SK-N-SH (cell line): ENCODE measurements around the gene ANKRD11. TPM values are rescaled to one million over a fixed set of nuclear protein-coding genes. Genes with fewer than 3 reads are reported as not detected.

Experiments used
- CTCF ChIA-PET: fragments of 300-600, 350-600 bp; formaldehyde crosslinking; extraction: SDS; loops from one replicate; lab custom pipeline; 2021; lab: Yijun Ruan, JAX
- POLR2A ChIA-PET: fragments of 350-600 bp; sonication (Branson Sonifier 250); formaldehyde crosslinking; extraction: SDS; loops from one replicate; lab custom pipeline; 2020; ENCODE audit warnings: antibody characterized with exemption, inconsistent platforms; lab: Yijun Ruan, JAX
- DNase-seq: peaks from one replicate; pipeline ENCODE4 v3.0.0; 2012
- H2AFZ ChIP-seq: fragments of 200-600 bp; sonication (generic); 2 replicates; pipeline ENCODE4 v1.8.1; 2016; ENCODE audit warnings: antibody characterized with exemption, mild to moderate bottlenecking, low read depth
- H3F3A ChIP-seq: fragments of 200-600 bp; sonication (generic); replicated peaks from 2 replicates; pipeline ENCODE3; 2016; ENCODE audit warnings: antibody characterized with exemption, mild to moderate bottlenecking; ENCODE audit not compliant: insufficient read depth
- H3K27ac ChIP-seq, 2 experiments: fragments of 200-500 bp in 1 of 2; fragments of 200-600 bp in 1 of 2; sonication (Bioruptor generic) in 1 of 2; sonication (generic), shearing (Covaris generic) in 1 of 2; 2 replicates each; pipeline versions ENCODE4 v1.5.1 to v1.6.1; 2014 to 2016; ENCODE audit warnings: low read depth in 2 of 2, inconsistent platforms in 1 of 2, low read length in 1 of 2, mild to moderate bottlenecking in 1 of 2, mixed read lengths in 1 of 2
- H3K27me3 ChIP-seq: fragments of 200-600 bp; sonication (generic), shearing (Covaris generic); 2 replicates; pipeline ENCODE4 v1.6.1; 2016; ENCODE audit warnings: mixed run types; ENCODE audit not compliant: insufficient read depth
- H3K36me3 ChIP-seq, 2 experiments: fragments of 200-500 bp in 1 of 2; fragments of 200-600 bp in 1 of 2; sonication (Bioruptor generic) in 1 of 2; sonication (generic) in 1 of 2; replicated peaks in 1 of 2; 2 replicates each; pipeline versions ENCODE3 to v1.5.1; 2014 to 2016; ENCODE audit warnings: low read length in 1 of 2, mild to moderate bottlenecking in 1 of 2; ENCODE audit not compliant: insufficient read depth in 2 of 2, control insufficient read depth in 1 of 2
- H3K4me1 ChIP-seq, 2 experiments: fragments of 200-500 bp in 1 of 2; fragments of 200-600 bp in 1 of 2; sonication (Bioruptor generic) in 1 of 2; sonication (generic), shearing (Covaris generic) in 1 of 2; 2 replicates each; pipeline versions ENCODE4 v1.5.1 to v1.6.1; 2014 to 2016; ENCODE audit warnings: low read depth in 1 of 2, low read length in 1 of 2, mixed run types in 1 of 2; ENCODE audit not compliant: insufficient read depth in 2 of 2, control insufficient read depth in 1 of 2
- H3K4me2 ChIP-seq: fragments of 200-600 bp; sonication (generic), shearing (Covaris generic); 2 replicates; pipeline ENCODE4 v1.6.1; 2017; ENCODE audit warnings: mixed run types
- H3K4me3 ChIP-seq, 2 experiments: fragments of 200-500 bp in 1 of 2; fragments of 200-600 bp in 1 of 2; sonication (Bioruptor generic) in 1 of 2; sonication (generic), shearing (Covaris generic) in 1 of 2; 2 replicates each; pipeline versions ENCODE4 v1.5.1 to v1.8.1; 2014 to 2016; ENCODE audit warnings: low read depth in 2 of 2, inconsistent platforms in 1 of 2, low read length in 1 of 2, mild to moderate bottlenecking in 1 of 2, mixed read lengths in 1 of 2, moderate library complexity in 1 of 2
- H3K79me2 ChIP-seq: fragments of 200-600 bp; sonication (generic); 2 replicates; pipeline ENCODE4 v1.8.1; 2017; ENCODE audit warnings: mild to moderate bottlenecking; ENCODE audit not compliant: insufficient read depth
- H3K9ac ChIP-seq: fragments of 200-600 bp; sonication (generic); 2 replicates; pipeline ENCODE4 v1.6.1; 2017; ENCODE audit warnings: mixed run types
- H3K9me2 ChIP-seq: fragments of 200-600 bp; sonication (generic); 2 replicates; pipeline ENCODE4 v1.6.1; 2017; ENCODE audit warnings: mixed run types
- H3K9me3 ChIP-seq: fragments of 200-600 bp; sonication (generic); 2 replicates; pipeline ENCODE4 v1.6.1; 2017; ENCODE audit warnings: mixed run types, mild to moderate bottlenecking, moderate library complexity
- H4K20me1 ChIP-seq: fragments of 200-600 bp; sonication (generic); 2 replicates; pipeline ENCODE4 v1.6.1; 2017; ENCODE audit warnings: mild to moderate bottlenecking, mixed run types; ENCODE audit not compliant: insufficient read depth
- CHD2 ChIP-seq: fragments of 150-350 bp; IDR thresholded peaks from 2 replicates; pipeline ENCODE4 v1.6.1; 2018; ENCODE audit warnings: low read length; ENCODE audit not compliant: partially characterized antibody
- ELF1 ChIP-seq: IDR thresholded peaks from 2 replicates; pipeline ENCODE4 v1.4.0; 2012
- FOSL2 ChIP-seq: IDR thresholded peaks from 2 replicates; pipeline ENCODE4 v1.4.0; 2012; ENCODE audit warnings: low read depth, mild to moderate bottlenecking, moderate library complexity, borderline replicate concordance
- GABPA ChIP-seq: IDR thresholded peaks from 2 replicates; pipeline ENCODE4 v1.4.0; 2012; ENCODE audit warnings: low read depth, mild to moderate bottlenecking
- POLR2AphosphoS5 ChIP-seq: IDR thresholded peaks from 2 replicates; pipeline ENCODE4 v1.6.1; 2012; ENCODE audit warnings: low read depth, low read length
- RCOR1 ChIP-seq: fragments of 150-350 bp; IDR thresholded peaks from 2 replicates; pipeline ENCODE4 v1.6.1; 2017; ENCODE audit warnings: antibody characterized with exemption, low read length
- SMC3 ChIP-seq: IDR thresholded peaks from 2 replicates; pipeline ENCODE4 v1.6.1; 2012; ENCODE audit warnings: low read depth, low read length, improper control_type of control experiment
- TCF12 ChIP-seq: IDR thresholded peaks from 2 replicates; pipeline ENCODE4 v1.4.0; 2012
- TEAD4 ChIP-seq: IDR thresholded peaks from 2 replicates; pipeline ENCODE4 v1.4.0; 2012; ENCODE audit warnings: mild to moderate bottlenecking, borderline replicate concordance; ENCODE audit not compliant: insufficient read depth
- WGBS: methylation state at CpG from one replicate; pipeline ENCODE4 v1.1.6; 2017; ENCODE audit warnings: low lambda C conversion rate; 5-methylcytosine and 5-hydroxymethylcytosine counted together
- polyA plus RNA-seq, 3 experiments: library from polyadenylated mRNA; depleted of rRNA; stranded (reverse); fragments of >200 nt; gene quantifications; 2 replicates each; pipeline ENCODE4 v1.2.3, GENCODE V29; 2012
- TF ChIP-seq, protein P1 (sequence below): IDR thresholded peaks from 2 replicates; pipeline ENCODE4; 2012

Gene ANKRD11
- polyA plus RNA-seq, 1 of the 3 experiments (the other 2 are of a cell fraction) = 50.2 TPM

DNA sequence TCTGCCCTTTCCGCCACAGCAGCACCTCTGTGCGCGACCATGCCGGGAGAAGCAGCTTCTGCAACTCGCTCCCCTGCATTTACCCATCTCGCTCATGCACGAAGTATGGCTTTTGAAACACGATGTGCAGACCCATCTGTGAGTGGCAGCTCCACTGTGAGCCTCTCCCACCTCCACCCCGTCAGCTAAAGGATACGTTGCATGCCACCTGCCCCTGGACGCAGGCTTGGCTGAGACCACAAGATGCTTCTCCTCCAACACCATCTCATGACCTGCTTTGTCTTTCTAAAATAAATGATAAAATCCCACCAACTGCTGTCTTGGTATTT, 172.0 kb downstream of the ANKRD11 start:
- Histone ChIP-seq H3K79me2 (peaks cover 97% of the 10 kb centered on the region), H3K36me3 (peaks cover 0 to 4% of the 10 kb centered on the region in 2 experiments), H3F3A (peaks cover 53% of the 10 kb centered on the region)
- POLR2A ChIA-PET = interaction anchor here (0.6 kb wide), 1 partner anchor 20 kb away, joined by 3 read pairs; no protein-coding TSS in a partner anchor
- no peak for DNase-seq
- no peak for TF ChIP-seq ELF1
- no peak for TF ChIP-seq GABPA
- TF ChIP-seq CHD2 = no peak
- TF ChIP-seq POLR2AphosphoS5 = no peak
- TF ChIP-seq SMC3 = no peak
- no peak for TF ChIP-seq RCOR1
- no peak for TF ChIP-seq TCF12
- TF ChIP-seq, all 33 proteins: peak for 0
- Histone ChIP-seq H3K9me2 (no peaks in the 10 kb centered on the region), H3K27me3 (no peaks in the 10 kb centered on the region), H3K9ac (no peak overlapping the region), H2AFZ (no peak overlapping the region), H3K27ac (peak overlapping the region in 1 of 2 experiments; percentile 89; a peak in 2 of 4 replicates), H3K9me3 (no peaks in the 10 kb centered on the region), H3K4me2 (no peak overlapping the region; the same call in 1 of the 2 replicates), H4K20me1 (peaks cover 72% of the 10 kb centered on the region), H3K4me3 (no peak overlapping the region), H3K4me1 (peaks cover 66 to 73% of the 10 kb centered on the region in 2 experiments; a peak in 3 of 4 replicates)
- CTCF ChIA-PET = interaction anchor here (3.8 kb wide), 1 partner anchor 9 kb away, joined by 18 read pairs; no protein-coding TSS in a partner anchor
- 97% methylated on average over 11 of the region's 11 CpGs for WGBS

DNA sequence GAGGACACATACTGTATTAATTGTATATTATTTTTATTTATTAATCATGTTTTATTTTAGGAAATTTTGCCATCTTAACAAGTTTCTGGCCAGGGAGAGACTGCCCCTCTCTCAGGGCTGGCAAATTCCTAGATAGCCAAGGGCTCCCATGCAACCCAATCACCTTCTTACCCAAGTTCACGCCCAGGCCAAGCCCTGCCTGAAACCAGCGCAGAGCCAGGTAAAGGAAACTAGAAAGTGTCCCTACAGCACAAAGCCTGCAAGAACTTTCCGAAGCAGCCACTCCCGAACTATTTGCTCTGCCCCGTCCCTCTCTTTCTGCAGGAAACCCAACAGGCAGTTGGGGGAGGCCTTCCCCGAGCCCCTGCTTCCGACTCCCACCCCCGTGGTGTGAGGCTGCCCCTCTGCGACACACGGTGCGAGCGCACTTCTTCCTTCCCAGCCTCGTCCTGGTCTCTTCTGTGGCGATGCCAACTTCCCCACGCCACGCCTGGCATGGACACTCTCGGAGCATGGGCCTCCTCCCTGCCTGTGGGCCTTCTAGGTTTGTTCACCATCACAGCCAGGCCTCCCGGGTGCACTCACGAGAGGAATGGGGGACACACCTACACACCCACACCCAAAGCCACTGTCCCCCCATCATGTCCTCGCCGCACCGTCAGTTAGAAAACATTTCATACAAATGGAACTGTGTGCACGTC, 172.5 kb downstream of the ANKRD11 start:
- H3K9me3 ChIP-seq = no peaks in the 10 kb centered on the region
- peaks cover 77% of the 10 kb centered on the region for H4K20me1 ChIP-seq
- H3K36me3 ChIP-seq = peaks cover 0 to 10% of the 10 kb centered on the region in 2 experiments
- no peak overlapping the region for H2AFZ ChIP-seq
- no peaks in the 10 kb centered on the region for H3K9me2 ChIP-seq
- H3K9ac ChIP-seq = no peak overlapping the region
- H3K27ac ChIP-seq = peak overlapping the region; percentile 7 to 8; a peak in 1 of 4 replicates
- no peak overlapping the region for H3K4me3 ChIP-seq
- WGBS = 95% methylated on average over 23 of the region's 23 CpGs
- peaks cover 99% of the 10 kb centered on the region for H3K79me2 ChIP-seq
- TF ChIP-seq, protein P1, sequence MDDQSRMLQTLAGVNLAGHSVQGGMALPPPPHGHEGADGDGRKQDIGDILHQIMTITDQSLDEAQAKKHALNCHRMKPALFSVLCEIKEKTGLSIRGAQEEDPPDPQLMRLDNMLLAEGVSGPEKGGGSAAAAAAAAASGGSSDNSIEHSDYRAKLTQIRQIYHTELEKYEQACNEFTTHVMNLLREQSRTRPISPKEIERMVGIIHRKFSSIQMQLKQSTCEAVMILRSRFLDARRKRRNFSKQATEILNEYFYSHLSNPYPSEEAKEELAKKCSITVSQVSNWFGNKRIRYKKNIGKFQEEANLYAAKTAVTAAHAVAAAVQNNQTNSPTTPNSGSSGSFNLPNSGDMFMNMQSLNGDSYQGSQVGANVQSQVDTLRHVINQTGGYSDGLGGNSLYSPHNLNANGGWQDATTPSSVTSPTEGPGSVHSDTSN = no peak
- TF ChIP-seq TCF12 (no peak), CHD2 (no peak), FOSL2 (no peak), TEAD4 (no peak), SMC3 (no peak)
- TF ChIP-seq, all 33 proteins: peak for 0
- Histone ChIP-seq H3K4me2 (no peak overlapping the region; the same call in 1 of the 2 replicates), H3K27me3 (no peaks in the 10 kb centered on the region), H3F3A (peaks cover 53% of the 10 kb centered on the region), H3K4me1 (peaks cover 66 to 70% of the 10 kb centered on the region in 2 experiments; a peak in 3 of 4 replicates)
- DNase-seq = no peak
- CTCF ChIA-PET = interaction anchor here (1.3 to 3.8 kb wide), 4 partner anchors 9 to 324 kb away, joined by 4 to 18 read pairs (median 5); no protein-coding TSS in a partner anchor
- POLR2A ChIA-PET = no interaction called here
